Myocyte (in vitro differentiated cells): ENCODE data around the gene TTC23. TPM values are rescaled to one million over a fixed set of nuclear protein-coding genes. Genes with fewer than 3 reads are reported as not detected.
"Not testable (repeated sequence)": the region's sequence is repeated elsewhere in the genome, so short reads cannot be mapped to it uniquely, and the experiment has no call there.

Source experiments
- DNase-seq: peaks from one replicate; pipeline ENCODE4 v3.0.0-alpha.2; 2012; ENCODE audit warnings: low read depth
- total RNA-seq: library from RNA; depleted of rRNA; stranded (reverse); fragments of >200 nt; gene quantifications from 2 replicates; pipeline ENCODE4 v1.2.3, GENCODE V29; 2014

TTC23 gene
- total RNA-seq, 1 donor from 2014 or later = 27.4 TPM

DNA sequence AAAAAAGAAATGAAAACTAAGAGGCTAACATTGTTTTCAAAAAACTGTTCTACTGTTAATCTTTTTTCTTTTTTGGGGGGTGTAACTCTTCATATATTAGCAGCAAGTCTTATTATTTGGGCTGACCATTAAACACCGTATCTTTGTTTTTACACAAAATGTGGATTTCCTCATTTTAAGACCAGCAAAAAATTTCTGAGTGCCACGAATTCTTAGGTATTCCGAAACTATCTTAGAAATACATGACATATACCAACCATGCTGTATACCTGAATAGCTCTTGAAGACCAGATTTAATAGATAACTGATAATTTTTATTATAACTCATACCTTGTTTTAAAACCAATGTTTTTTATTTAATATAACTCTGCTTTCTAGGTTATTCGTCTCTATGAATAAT lies 620 bp upstream of the TTC23 start:
- no peak for DNase-seq

DNA sequence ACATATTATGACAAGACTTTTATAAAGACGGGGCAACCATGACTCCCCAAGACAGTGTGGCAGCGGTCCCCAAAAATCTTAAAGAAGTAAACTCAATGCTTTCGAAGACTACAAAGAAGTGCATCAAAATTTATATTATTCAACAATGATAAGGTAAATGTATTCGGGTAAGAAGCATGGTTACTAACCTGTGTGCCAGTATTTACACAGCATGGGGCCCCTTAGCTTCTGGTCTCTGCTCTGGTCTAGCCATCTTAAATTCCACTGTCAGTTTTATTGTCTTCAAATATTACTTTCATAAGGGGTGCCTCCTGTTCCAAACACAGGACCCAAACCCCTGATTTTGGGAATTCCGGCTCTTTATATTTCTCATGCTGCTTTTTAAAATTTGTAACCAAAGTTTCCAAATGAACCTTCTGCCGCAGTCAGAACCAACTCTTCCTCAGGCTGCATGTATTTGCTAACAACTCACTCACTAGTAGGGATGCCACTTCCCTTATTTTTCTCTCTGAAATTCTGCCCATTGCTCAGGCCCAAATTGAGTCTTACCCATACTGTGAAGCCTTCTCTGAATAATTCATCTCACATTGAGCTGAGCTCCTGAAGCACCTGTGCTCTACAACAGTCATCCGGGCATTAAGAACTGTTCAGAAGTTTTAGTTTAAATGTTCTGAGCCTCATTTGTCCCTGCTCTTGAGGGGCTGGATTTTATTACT lies 1.2 kb downstream of the TTC23 start:
- no peak for DNase-seq

DNA sequence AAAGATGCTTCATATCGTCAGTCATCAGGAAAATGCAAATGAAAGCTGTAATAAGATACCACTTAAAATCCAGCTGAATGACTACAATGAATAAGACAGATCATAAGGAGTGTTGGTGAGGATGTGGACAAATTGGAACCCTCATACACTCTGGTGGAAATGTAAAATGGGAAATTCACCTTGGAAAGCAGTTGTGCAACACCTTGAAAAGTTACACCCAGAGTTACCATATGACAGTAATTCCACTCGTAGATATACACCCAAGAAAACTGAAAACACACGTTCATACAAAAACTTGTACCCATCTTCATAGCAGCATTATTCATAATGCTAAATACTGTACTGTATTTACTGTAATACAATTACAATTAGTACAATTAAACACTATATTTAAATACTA lies 2.3 kb downstream of the TTC23 start:
- no peak for DNase-seq

DNA sequence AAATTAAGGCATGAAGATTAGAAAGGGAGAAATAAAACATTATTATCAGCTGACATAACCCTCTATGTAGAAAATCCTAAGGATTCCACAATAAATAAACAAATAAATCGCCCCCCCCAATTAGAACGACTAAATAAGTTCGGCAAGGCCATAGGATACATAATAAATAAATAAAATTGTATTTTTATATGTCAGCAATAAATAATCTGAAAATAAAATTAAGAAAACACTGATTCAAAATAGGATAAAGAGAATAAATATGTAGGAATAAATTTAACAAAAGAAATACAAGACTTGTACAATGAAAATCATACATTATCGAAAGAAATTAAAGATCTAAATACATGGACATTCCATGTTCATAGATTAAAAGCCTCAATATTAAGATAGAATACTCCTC lies 5.1 kb downstream of the TTC23 start:
- DNase-seq = no peak

DNA sequence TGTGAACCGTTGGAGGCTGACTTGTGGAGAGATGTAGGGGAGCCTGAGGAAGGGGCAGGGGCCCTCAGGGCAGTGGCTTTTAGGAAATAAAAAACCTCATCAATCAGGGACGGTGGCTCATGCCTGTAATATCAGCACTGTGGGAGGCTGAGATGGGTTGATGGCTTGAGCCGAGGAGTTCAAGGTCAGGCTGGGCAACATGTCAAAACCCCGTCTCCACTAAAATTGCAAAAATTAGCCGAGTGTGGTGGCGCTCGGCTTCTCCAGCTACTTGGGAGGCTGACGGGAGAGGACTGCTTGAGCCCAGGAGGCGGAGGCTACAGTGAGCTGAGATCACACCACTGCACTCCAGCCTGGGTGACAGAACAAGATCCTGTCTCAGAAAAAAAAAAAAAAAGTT lies 7.6 kb downstream of the TTC23 start:
- no peak for DNase-seq

DNA sequence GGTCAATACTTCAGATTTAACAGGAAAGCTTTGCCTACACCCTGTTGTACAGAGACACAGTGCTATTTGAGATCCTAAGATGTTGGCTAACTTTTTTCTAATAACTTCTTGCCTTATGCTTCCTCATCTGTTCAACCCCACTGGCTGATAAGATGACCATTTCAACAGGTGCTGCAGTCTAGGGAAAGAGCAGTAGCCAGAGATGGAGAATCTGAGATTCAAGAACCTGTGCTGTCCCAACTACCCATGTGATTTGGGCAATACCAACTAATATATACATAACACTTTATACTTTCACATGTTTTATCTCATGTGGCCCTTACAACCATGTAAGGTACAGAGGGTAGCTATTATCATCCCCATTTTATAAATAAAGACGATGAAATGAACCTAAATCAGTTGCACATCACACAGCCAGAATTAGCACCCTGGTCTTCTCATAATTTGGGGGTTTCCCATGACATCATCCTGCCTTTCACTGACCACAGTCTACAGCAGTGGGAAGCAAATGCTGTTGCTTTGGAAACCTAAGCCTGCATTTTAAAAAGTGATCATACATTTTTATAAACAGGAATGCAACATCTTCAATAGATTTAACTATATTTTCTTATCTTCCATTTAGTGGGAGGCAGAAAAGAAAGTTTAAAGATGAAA lies 9.7 kb downstream of the TTC23 start:
- DNase-seq = peak; percentile 55

DNA sequence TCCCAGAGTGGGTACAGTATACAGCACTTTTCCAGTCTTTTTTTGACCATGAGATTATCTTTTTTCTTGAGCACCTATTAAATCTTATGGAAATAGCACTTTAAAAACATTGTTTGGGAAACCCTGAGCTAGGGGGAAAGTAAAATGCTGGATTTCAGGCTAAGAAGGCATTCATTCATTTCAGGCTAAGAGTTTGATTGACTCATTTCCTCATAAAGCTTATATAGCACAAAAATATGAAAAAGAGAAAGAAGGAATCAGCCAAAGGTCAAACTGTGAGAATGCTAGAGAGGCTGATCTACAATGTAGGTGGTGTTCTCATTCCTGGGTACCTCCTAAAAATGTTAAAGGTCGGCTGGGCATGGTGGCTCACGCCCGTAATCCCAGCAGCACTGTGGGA lies 10.5 kb downstream of the TTC23 start:
- no peak for DNase-seq

DNA sequence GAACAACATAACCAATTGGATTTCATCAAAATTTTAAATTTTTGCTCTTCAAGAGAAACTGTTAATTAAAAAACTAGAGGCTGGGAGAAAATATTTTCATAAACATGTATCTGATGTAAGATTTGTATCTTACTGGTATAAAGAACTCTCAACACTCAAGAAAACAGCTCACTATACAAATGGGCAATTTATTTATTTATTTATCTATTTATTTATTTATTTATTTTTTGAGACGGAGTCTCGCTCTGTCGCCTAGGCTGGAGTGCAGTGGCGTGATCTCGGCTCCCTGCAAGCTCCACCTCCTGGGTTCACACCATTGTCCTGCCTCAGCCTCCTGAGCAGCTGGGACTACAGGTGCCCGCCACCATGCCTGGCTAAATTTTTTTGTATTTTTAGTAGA lies 15.2 kb downstream of the TTC23 start:
- not testable (repeated sequence) for DNase-seq

DNA sequence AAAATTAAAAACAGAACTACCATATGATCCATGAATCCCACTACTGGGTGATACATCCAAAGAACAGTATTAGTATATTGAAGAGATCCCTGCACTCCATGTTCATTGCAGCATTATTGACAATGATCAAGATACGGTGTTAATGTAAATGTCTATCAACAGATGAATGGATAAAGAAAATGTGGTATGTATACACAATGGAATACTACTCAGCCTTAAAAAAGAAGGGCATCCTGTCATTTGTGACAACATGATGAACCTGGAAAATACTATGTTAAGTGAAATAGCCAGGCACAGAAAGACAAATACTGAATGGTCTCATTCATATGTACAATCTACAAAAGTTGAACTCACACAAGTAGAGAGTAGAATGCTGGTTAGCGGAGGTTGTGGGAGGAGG lies 16.6 kb downstream of the TTC23 start:
- DNase-seq = no peak

DNA sequence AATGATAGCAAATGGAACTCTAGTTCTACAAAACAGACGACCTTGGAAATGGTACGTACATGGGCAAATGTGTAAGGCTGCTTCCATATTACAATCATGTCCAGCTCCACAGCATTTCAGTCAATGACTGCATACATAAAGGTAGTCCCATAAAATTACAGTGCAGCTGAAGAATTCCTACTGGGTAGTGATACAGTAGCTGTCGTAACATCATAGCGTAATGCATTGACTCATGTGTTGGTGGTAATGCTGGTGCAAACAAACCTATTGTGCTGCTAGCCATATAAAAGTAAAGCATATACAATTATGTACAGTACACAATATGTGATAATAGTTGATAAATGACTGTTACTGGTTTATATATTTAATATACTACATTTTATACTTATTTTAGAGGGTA lies 18.5 kb downstream of the TTC23 start:
- DNase-seq = no peak

DNA sequence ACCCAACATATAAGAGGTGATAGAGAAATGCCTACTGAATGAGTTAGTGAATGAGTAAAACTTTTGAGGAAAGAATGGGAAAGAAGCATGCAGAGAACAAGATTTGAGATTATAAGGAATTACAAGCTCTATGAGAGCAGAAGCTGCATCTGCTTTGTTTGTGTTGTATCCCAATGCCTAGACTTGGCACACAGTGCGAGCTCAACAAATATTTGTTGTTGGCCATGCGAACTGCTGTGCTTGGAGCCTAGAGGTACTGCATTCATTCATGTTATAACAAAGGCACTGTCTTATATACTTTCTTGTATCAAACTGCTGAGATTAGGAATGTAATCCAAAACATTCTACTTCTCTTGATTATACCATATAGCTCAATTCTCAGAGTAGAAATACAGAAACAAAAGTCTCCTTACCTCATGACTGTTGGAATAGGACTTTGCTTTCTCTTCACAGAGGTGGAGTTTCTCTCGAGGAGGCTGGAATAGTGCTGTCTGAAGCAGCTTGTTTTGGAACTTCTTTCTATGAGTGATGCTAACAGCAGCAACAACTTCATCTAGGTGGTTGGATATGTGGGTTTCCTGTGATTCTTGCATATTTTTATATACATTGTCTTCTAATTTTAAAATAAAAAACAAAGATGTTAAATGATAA lies 21.1 kb downstream of the TTC23 start:
- DNase-seq = no peak

DNA sequence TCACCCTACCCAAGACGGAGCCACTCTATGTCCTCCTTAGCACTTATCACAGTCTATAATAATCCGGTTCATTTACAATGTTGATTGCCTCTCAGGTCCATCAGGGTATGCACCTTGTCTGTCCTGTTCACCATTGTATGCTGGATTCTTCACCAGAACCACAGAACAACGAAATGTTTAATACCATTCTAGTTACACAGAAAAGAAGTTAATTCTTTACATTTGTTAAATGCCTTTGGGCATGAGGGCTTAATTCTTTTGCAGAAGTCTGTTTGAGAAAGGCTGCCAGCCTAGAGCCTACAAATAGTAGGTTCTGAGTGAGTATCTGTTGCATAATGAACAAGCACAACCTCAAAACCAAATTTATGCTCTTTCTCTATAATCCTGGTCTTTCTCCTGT lies 22.6 kb downstream of the TTC23 start:
- no peak for DNase-seq

DNA sequence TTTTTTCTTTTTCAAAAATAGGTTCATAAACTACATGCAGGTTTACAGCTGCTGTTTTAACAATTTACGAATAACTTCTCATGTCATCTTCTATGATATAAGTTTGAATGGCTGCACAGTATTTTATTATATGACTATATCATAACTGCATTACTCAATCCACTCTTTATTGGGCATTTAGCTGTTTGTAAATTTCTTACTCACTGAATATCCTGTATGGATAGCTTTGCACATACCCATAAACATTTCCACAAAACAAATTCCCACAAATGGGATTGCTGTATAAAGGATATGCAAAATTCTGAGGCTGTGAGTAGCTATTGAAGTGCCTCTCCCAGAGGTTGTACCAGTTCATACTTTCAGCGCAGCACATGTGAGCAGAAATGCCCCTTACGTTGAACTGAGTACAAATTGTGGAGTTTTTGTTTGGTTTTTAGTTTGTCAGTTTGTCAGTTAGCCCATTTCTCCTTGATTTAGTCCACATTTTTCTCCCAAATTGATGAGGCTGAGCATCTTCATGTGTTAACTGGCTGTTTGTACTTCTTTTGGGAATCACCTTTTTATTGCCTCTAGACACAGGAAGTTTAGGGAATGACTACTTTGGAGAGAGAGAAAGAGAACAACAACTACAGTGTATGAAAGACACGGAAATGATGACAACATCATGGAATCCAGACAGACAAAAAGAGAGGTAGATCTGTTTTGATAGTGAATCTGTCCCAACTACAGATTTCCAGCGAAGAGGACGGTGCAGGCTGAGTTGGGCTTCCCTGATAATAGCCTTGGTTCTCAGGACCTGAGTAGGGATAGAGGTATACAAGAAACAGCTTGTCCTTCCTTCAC lies 24.8 kb downstream of the TTC23 start:
- DNase-seq = no peak

DNA sequence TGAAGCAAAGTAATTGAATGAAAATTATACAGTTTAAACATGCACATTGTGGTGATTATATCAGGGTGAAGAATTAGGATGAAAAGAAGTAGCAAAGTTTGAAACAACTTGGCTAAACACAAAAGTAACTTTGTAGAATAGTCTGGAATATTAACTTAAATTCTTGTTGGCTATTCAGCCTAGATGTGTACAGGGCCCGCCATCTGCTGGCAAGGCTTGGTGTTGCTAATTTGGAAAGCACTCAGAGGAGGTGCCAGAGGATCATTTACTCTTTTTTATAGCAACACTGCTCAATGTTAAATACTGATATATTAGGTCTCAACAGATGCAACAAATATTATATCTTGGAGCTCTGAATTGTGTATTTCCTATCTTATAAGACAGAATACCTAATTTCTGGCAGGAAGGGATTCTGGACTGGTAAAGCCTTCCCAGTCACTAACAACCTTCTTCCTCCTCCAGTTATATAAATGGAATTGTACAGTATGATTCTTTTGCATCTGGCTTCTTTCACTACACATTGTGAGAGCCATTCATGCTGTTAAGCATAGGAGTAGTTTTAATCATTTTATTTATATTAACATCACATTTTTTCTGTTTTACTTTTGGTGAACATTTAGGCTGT lies 36.1 kb downstream of the TTC23 start:
- DNase-seq = peak; percentile 75

DNA sequence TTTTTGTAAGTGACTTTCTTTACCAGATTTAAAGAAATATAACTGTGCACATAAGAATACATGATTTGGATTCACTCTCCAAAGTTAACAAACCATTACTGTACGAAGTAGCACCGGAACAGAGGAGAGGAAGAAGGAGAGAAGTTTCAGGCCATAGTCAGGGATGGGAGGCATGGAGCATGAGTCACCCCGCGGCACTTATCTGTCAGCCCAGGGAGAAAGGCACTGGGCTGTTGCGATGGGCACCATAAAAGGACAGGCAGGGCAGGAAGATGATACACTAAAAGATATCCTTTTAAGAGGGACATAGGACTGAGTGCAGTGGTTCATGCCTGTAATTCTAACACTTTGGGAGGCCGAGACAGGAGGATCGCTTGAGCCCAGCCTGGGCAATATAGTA lies 37.0 kb downstream of the TTC23 start:
- peak; percentile 38 for DNase-seq

DNA sequence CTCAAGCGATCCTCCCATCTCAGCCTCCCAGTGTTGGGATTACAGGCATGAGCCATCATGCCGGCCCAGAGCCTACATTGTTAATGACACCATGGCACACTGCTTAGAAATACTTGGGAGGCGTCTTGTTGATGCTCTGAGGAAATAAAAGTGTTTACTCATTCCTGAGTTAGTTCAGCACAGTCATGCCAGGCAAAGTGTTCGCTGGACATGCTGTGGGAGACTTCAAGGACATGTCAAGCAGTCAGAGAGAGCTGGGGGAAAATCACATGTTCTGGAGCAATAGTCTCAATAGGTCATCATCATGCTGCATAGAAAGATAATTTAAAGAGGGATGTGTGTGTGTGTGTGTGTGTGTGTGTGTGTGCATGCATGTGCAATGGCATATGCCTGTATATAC lies 37.5 kb downstream of the TTC23 start:
- no peak for DNase-seq

DNA sequence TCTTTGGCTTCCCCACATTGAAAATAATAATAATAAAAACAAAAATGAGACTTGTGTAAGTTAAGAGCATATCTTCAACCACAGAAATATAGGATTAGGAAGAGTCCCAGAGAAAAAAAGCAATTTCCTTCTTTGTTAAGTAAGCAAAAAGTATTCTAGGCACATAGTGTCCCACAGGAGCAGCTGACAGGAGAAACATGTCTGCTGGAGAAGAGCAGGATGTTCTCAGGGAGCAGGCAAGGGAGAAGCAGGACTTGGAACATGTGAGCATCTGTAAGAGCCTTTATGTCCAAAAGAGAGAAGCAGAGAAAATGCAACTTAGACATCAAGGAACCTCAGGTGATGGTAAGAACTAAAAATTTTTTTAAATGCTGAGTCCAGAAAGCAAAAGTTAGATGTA lies 39.0 kb downstream of the TTC23 start:
- DNase-seq = no peak

DNA sequence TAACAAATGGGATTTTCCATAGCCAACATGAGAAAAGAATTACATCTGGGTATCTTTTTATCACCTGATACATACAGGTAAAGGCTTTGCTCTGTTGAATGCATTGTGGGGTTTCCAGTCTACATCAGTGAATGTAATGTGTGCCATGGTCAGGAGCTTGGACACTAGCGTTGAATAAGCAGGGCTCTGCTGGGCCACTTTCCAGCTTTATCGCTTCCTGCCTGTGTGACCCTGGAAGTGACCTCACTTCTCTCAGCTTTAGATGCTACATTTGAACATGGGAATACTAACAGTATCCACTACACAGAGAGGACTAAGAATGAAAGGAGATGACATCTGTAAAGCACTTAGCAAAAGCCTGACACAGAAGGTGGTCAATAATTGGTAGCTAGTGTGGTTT lies 40.1 kb downstream of the TTC23 start:
- DNase-seq = no peak

DNA sequence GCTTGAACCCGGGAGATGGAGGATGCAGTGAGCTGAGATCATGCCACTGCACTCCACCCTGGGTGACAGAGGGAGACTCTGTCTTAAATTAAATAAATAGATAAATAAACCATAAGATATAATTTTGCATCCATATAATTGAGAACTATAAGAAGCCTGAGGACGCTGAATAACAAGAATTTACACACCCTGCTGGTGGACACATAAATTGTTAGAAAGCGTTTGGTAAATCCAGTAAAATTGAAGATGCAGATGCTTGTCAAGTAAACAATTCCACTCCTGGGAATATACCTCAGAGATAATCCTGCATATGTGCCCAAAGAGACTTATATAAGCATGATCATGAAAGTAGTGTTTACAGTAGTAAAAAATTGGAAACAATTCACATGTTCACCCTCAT lies 41.7 kb downstream of the TTC23 start:
- DNase-seq = no peak

DNA sequence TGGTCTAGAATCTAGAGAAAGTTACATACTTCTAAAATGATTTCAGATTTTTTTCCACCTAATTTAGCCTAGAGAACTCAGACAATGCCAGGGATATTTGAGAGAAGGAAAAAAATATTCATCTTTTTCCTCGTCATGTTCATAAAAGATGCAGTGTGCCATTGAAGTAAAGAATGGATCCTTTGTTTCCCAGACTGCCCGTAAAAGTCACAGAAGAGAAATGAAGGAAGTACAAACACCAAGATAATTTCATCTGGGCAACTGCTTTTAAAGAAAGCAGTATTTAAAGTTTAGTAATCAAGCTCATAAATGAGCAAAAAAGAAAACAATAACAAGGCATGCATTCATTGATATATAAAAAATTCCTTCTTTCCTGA lies 47.2 kb downstream of the TTC23 start:
- no peak for DNase-seq

DNA sequence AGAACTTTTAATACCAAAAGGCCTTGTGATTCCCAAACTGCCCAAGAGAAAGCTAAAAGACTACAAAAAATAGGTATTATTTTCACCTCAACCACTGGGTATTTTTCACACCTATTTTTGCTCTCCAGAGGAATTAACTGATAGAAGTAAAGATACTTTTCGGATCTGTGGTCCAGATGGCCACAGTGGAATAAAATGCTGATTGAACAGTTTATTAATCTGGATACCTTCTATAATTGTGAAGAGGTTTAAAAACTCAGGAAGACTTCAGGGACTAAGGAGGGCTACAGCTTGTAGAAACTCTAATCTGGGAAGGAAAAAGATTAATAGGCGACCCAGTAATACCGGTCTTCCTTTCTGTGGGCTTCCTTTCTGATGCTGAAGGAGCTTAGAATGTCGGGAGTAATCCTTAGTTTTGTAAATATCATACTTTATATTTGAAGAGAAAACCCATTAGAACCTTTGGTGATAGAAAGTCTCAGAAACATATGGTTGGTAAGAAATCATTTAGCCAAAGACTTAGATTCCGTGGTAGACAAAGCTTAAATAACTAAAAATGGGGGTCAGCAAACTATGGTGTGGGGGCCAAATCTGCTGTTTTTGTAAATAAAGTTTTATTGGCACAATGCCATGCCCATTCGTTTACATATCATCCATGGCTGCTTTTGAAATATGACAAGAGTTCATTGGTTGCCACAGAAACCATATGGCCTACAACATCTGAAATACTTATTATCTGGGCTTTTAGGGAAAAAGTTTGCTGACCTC lies 47.8 kb downstream of the TTC23 start:
- no peak for DNase-seq
